Stimulated activated CD8-positive, alpha-beta memory T cell treated with anti-CD3 and anti-CD28 coated beads, Interleukin-12 subunit alpha, Interleukin-12 subunit beta, amount 100 ng/mL, for 24 hours (primary cell): ENCODE measurements around the gene PIK3R2.
"Not testable (repeated sequence)": the region's sequence is repeated elsewhere in the genome, so short reads cannot be mapped to it uniquely, and the experiment has no call there.

Experiments used
- DNase-seq: peaks from one replicate; pipeline ENCODE4 v3.0.0-alpha.2; 2020; ENCODE audit errors: extremely low read depth

Gene PIK3R2

DNA sequence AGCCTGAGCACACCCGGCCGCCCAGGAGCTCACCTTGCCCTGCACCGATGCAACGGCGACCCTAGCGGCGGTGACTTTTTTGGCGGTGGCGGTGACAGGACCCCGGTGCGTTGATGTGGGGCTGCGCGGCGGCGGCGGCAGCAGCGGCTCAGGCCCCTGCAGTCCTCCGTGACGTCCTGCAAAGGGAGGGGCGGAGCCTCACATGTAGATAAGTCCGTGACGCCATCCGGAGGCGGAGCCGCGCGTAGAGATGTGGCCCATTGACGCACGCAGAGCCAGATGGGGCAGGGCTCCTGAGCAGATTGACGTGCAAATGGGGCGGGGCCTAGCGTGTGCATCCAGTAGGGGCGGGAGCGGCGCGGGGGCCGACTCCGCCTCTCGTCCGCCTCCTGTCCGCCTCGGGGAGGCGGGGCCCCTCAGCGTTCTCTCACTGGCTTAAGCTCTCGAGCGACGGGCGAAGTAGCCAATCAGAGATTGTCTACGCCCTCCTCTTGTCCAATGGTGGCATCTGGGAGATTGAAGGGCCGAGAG, 51.0 kb downstream of the PIK3R2 start, which contains the start of gene RAB3A:
Gene RAB3A, minus strand, starts transcription at position 180 of the 531 bp plus-strand sequence. CDS start 1,302 bp downstream, outside the sequence.
- peak; percentile 96 for DNase-seq

DNA sequence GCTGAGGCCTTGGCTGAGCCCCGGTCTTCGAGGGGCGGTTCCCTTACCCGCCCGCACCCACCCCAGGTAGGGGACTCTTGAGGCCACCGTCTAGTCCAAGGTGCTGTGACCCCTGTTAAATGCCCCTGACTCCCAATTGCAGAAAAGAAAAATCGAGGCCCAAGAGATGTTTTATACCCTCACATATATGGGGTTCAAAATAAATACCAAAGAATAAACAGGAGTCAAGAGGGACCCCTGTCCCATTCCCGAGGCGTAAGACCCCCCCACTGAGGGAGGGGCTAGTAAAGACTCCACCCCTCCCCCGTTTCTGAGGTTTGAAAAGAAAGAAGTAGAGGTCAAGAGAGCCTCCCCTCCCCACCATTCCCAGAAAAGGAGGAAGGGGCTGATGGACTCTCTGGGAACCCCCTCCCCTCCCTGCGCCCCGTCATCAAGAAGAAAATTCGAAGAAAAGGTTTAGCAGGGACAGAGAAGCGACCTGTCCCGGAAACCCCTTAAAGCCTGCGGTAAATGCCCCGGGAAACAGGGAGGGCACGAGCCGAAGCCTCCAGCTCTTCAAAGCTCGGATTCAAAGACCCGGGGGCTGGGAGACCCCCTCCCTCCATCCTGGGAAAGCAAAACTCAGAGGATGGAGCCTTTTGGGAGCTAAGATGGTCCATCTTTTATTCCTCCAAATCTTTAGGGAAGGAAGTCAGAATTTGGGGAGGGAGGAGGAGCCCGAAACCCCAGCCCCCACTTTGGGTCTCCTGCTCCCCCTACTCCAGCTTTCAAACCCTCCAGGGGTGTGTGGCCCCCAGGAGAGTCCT, 51.6 kb downstream of the PIK3R2 start:
- DNase-seq = no peak

DNA sequence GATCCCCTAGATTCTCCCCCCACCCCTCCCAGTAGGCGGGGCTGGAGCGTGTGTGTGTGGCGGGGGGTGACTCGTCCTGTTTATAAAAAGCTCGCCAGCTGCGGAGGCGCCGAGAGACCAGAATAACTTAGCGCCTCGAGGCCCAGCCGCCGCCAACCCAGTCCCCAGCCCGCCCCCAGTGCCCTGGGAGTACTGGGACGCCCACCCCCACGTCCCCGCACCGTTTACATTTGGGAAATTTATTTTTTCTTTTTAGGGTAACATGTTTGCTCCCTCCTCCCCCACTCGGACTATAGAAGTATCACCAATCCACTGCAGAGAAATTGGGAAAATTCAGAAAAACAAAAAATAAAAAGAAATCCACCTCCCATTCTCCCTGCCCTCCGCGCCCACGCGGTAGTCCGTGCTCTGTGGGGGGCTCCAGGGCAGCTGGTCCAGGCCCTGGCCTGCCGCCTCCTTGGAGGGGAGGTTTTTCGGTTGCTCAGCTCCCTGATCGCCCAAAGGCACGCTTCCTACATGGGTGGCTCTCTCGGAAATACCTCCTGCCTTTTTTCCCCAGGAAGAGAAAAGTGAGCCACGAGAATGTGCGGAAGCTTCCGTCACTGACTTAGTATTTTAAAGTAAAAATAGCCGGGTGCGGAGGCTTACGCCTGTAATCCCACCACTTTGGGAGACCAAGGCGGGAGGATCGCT, 52.4 kb downstream of the PIK3R2 start:
- DNase-seq = no peak

DNA sequence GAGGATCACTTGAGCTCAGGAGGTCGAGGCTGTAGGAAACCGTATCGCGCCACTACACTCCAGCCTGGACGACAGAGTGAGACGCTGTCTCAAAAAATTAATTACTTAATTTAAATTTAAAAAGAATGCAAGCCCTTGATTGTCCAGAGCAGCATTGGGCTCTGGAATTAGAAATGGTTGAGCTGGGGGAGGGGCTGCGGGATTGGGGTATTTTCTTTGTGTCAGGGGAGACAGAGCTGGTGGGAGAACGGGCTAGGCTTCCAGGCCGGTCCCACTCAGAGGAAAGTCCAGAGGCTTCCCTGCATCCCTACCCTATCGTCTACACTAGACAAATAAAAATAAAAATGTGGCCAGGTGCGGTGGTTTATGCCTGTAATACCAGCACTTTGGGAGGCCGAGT, 53.1 kb downstream of the PIK3R2 start:
- DNase-seq = no peak

DNA sequence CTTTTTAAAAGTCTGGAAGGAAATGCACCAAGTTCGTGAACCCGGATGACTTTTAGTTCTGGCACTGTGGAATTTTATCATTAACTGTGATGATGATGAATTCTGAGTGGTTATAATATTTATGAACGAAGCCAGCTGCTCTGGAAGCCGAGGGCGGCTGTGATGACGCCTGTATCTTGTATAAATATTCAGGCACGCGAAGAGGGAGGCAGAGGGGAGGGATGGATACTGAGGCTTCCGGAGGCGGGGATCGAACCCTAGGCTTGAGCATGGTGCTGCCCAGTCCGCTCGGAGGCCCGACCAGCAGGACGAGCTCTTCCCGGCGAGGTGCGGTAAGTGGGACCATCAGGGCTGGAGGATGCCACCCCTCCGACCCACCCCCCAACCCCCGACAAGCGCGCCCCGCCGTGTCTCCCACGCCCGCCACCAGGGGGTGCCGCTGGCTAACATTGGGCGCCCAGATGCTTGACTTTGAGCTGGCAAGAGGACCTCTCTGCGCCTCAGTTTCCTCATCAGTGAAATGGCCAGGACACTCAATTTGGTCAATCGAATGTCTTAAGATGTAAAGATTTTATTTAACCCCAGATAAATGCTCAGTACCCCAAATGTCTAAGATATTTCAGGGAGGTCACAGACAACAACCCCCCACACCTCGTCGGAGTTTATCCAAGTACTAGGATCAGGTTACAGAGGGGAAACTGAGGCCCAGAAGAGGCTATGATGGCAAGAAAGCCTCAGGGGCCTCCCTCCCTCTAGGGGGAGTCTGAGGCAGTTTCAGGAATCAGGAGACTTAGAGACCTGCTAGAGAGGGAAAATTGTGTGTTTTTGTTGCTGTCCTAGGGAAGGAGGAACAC, 55.4 kb downstream of the PIK3R2 start:
- DNase-seq = no peak

DNA sequence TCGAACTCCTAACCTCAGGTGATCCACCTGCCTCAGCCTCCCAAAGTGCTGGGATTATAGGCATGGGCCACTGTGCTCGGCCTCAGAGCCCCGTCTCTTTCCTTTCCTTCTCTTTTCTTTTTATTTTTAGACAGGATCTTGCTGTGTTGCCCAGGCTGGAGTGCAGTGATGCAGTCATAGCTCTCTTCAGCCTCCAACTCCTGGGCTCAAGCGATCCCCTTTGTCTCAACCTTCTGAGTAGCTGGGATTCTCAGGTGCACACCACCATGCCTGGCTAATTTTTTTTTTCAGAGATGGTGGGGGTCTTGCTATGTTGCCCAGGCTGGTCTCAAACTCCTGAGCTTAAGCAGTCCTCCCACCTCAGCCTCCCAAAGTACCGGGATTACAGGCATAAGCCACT, 56.9 kb downstream of the PIK3R2 start:
- not testable (repeated sequence) for DNase-seq

DNA sequence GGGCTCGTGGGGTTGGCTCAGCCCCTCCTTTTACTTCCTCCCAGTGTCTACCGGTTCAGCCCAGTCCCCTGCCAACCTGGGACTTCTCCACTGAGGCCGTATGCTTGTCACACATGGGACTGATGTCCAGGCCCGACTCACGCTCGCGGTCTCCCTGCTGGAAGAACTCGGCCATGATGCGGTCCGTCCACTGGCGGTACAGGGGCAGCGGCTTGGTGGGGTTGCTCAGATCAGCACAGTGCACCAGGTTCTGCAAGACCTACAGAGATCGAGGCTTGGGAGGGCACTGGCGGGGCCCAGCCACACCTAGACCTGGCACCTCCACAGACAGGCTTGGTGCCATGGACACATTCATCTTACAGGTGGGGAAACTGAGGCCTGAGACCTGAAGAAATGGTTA, 58.7 kb downstream of the PIK3R2 start:
- DNase-seq = no peak

DNA sequence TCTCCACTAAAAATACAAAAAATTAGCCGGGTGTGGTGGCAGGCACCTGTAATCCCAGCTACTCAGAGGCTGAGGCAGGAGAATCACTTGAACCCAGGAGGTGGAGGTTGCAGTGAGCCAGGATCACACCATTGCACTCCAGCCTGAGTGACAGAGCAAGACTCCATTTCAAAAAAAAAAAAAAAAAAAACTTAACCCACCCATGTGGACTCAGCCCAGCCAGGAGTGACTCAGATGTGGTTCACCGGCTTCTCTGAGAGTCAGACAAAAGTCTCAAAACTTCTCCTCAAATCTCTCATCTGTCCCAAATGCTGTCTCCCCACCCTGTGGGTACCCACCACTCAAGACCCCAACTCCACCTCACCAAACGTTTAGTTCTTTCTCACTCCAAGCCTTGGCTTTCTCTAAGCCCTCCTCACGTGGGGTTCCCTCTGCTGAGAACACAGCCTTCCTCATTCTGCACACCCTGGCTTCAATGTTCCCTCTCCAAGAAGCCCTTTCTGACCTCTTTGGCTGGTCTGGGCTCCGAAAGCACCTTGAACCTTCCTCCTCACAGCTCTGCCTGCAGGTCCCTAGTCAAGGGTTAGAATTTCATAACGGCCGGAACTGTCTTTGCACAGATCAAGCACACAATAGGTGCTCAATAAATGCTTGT, 61.9 kb downstream of the PIK3R2 start:
- DNase-seq = no peak

DNA sequence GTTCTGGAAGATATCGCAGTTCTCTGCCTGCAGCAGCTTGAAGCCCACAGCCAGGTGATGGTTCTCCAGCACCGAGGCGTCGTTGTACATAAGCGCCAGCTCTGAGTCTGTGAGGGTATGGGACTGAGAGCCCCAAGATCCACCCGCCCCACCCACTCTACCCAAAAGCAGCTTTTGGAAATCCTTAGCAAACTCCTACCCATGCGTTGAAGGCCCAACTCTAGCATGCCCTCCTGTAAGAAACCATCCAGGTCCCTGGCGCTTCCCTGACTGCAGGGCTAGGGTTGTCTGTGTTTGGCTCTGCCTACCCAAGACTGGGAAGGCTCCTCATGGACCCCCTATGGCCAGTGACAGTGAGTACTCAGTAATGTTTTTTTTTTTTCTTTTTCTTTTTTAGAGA, 63.8 kb downstream of the PIK3R2 start:
- no peak for DNase-seq

DNA sequence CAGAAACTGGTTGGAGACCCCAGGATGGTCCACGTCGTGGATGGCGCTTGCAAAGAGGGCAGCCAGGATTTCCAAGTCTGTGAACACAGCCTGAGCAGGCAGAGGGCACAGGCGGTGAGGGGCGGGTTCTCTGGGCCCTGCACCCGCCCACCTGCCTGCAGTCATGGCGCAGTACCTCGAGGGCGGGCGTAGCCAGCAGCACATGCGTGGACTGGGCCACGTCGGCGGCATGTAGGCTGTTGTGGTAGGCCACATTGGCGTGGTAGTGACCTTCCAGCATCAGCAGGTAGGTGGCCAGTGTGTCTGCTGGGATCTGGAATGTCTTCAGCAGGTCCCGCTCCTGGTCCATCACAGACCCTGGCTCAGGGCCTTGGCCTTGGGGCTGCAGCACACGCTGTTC, 65.2 kb downstream of the PIK3R2 start:
- DNase-seq = no peak

DNA sequence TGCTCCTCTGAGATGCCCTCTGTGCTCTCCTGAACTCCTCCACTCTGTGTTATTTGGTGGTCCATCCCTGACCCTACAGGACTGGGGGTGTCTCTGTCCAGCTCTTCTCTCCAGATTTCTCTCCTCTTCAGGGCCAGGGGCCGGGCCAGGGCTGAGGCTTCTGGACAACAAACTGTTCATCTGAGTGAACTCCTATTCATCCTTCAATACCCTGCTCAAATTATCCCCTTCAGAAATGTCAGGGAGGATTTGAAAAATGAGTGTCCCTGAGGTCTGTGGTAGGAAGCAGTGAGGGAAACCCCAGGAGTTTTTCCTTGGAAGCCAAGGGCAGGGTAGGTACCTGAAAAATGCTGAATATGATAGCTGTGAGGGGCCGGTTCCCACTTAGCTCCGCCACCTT, 65.6 kb downstream of the PIK3R2 start:
- no peak for DNase-seq
